ENCODE results near the gene HSF5. TPM values are rescaled to one million over a fixed set of nuclear protein-coding genes. Genes with fewer than 3 reads are reported as not detected.
"Not testable (repeated sequence)": the region's sequence is repeated elsewhere in the genome, so short reads cannot be mapped to it uniquely, and the experiment has no call there.

HSF5 gene
- total RNA-seq, 2 donors from 2014 or later = 2.9 to 3.3 TPM

- ATAC-seq (replicated peaks in 1 of 2) = no peak
- Mint-ChIP-seq H3K36me3 (ENCODE audit: insufficient read depth in 2 of 2) (peaks cover 20 to 33% of the 10 kb centered on the region in 2 donors), H3K9me3 (no peaks in the 10 kb centered on the region)
Measured at GRCh38 chr17:58510075-58510474, 21.9 kb upstream of the HSF5 start.

GRCh38 chr17:58508341-58509067, 20.3 kb upstream of the HSF5 start:
- Mint-ChIP-seq H3K27ac (peak overlapping the region; percentile 35), H3K4me3 (no peak overlapping the region)

More at GRCh38 chr17:58510075-58510474, 21.9 kb upstream of the HSF5 start:
- Mint-ChIP-seq H3K27me3 (ENCODE audit: low read depth) (no peaks in the 10 kb centered on the region), H3K4me3 (no peak overlapping the region), H3K27ac (peak overlapping the region; percentile 4), H3K4me1 (ENCODE audit: low read depth) (peaks cover 49% of the 10 kb centered on the region)
- no peak for DNase-seq

GRCh38 chr17:58507123-58507634, 19.0 kb upstream of the HSF5 start:
- Mint-ChIP-seq H3K4me1 (ENCODE audit: low read depth) (peaks cover 28% of the 10 kb centered on the region), H3K9me3 (no peaks in the 10 kb centered on the region), H3K27me3 (ENCODE audit: low read depth) (no peaks in the 10 kb centered on the region), H3K4me3 (no peak overlapping the region), H3K36me3 (ENCODE audit: insufficient read depth in 2 of 2) (peaks cover 15 to 45% of the 10 kb centered on the region in 2 donors), H3K27ac (peak overlapping the region; percentile 13)
- ATAC-seq (replicated peaks in 1 of 2) (no peak), DNase-seq (no peak)

More at GRCh38 chr17:58508341-58509067, 20.3 kb upstream of the HSF5 start:
- DNase-seq (no peak), ATAC-seq (replicated peaks in 1 of 2) (no peak)
- no peaks in the 10 kb centered on the region for H3K27me3 Mint-ChIP-seq (ENCODE audit: low read depth)
- H3K9me3 Mint-ChIP-seq = no peaks in the 10 kb centered on the region
- H3K4me1 Mint-ChIP-seq (ENCODE audit: low read depth) = peaks cover 41% of the 10 kb centered on the region
- H3K36me3 Mint-ChIP-seq (ENCODE audit: insufficient read depth in 2 of 2) = peaks cover 22 to 41% of the 10 kb centered on the region in 2 donors

- Mint-ChIP-seq H3K9me3 (no peaks in the 10 kb centered on the region), H3K27me3 (ENCODE audit: low read depth) (no peaks in the 10 kb centered on the region), H3K36me3 (ENCODE audit: insufficient read depth in 2 of 2) (peaks cover 13 to 43% of the 10 kb centered on the region in 2 donors), H3K4me1 (ENCODE audit: low read depth) (peaks cover 21% of the 10 kb centered on the region), H3K27ac (no peak overlapping the region), H3K4me3 (no peak overlapping the region)
- DNase-seq (no peak), ATAC-seq (replicated peaks in 1 of 2) (no peak)
Measured at GRCh38 chr17:58506354-58507080, 18.3 kb upstream of the HSF5 start.

GRCh38 chr17:58504826-58505351, 16.7 kb upstream of the HSF5 start:
- Mint-ChIP-seq H3K9me3 (no peaks in the 10 kb centered on the region), H3K36me3 (ENCODE audit: insufficient read depth in 2 of 2) (peaks cover 5 to 29% of the 10 kb centered on the region in 2 donors), H3K27ac (no peak overlapping the region), H3K4me3 (no peak overlapping the region), H3K4me1 (ENCODE audit: low read depth) (peaks cover 7% of the 10 kb centered on the region), H3K27me3 (ENCODE audit: low read depth) (no peaks in the 10 kb centered on the region)
- DNase-seq (no peak), ATAC-seq (replicated peaks in 1 of 2) (no peak)

- H3K9me3 Mint-ChIP-seq = no peaks in the 10 kb centered on the region
- no peaks in the 10 kb centered on the region for H3K27me3 Mint-ChIP-seq (ENCODE audit: low read depth)
- no peak overlapping the region for H3K4me3 Mint-ChIP-seq
Measured at GRCh38 chr17:58503866-58504265, 15.7 kb upstream of the HSF5 start.

GRCh38 chr17:58503134-58503533, 14.9 kb upstream of the HSF5 start:
- H3K36me3 Mint-ChIP-seq (ENCODE audit: insufficient read depth in 2 of 2) = peaks cover 7 to 33% of the 10 kb centered on the region in 2 donors
- not testable (repeated sequence) for H3K27ac Mint-ChIP-seq; H3K9me3 Mint-ChIP-seq; H3K27me3 Mint-ChIP-seq (ENCODE audit: low read depth); H3K4me1 Mint-ChIP-seq (ENCODE audit: low read depth); ATAC-seq (replicated peaks in 1 of 2); H3K4me3 Mint-ChIP-seq; DNase-seq

More at GRCh38 chr17:58503866-58504265, 15.7 kb upstream of the HSF5 start:
- no peak for ATAC-seq (replicated peaks in 1 of 2)
- no peak overlapping the region for H3K27ac Mint-ChIP-seq
- H3K4me1 Mint-ChIP-seq (ENCODE audit: low read depth) = peaks cover 5% of the 10 kb centered on the region
- H3K36me3 Mint-ChIP-seq (ENCODE audit: insufficient read depth in 2 of 2) = peaks cover 4 to 31% of the 10 kb centered on the region in 2 donors
- DNase-seq = no peak

GRCh38 chr17:58501451-58501850, 13.2 kb upstream of the HSF5 start:
- Mint-ChIP-seq H3K27ac (no peak overlapping the region), H3K27me3 (ENCODE audit: low read depth) (no peaks in the 10 kb centered on the region), H3K36me3 (ENCODE audit: insufficient read depth in 2 of 2) (peaks cover 6 to 26% of the 10 kb centered on the region in 2 donors), H3K4me3 (no peak overlapping the region), H3K9me3 (no peaks in the 10 kb centered on the region), H3K4me1 (ENCODE audit: low read depth) (peaks cover 5% of the 10 kb centered on the region)
- ATAC-seq (replicated peaks in 1 of 2) = no peak
- no peak for DNase-seq

- H3K27ac Mint-ChIP-seq = peak overlapping the region; percentile 10
- DNase-seq = no peak
- H3K36me3 Mint-ChIP-seq (ENCODE audit: insufficient read depth in 2 of 2) = peaks cover 11 to 15% of the 10 kb centered on the region in 2 donors
- peaks cover 11% of the 10 kb centered on the region for H3K4me1 Mint-ChIP-seq (ENCODE audit: low read depth)
- no peak for ATAC-seq (replicated peaks in 1 of 2)
- no peaks in the 10 kb centered on the region for H3K27me3 Mint-ChIP-seq (ENCODE audit: low read depth)
- no peaks in the 10 kb centered on the region for H3K9me3 Mint-ChIP-seq
- H3K4me3 Mint-ChIP-seq = no peak overlapping the region
Measured at GRCh38 chr17:58498177-58498828, 10.1 kb upstream of the HSF5 start.

- Mint-ChIP-seq H3K36me3 (ENCODE audit: insufficient read depth in 2 of 2) (peaks cover 18 to 29% of the 10 kb centered on the region in 2 donors), H3K4me3 (peak overlapping the region in 1 of 2 donors; percentile 17), H3K4me1 (ENCODE audit: low read depth) (peaks cover 24% of the 10 kb centered on the region), H3K27ac (peak overlapping the region; percentile 83), H3K9me3 (no peaks in the 10 kb centered on the region), H3K27me3 (ENCODE audit: low read depth) (no peaks in the 10 kb centered on the region)
- DNase-seq (no peak), ATAC-seq (replicated peaks in 1 of 2) (no peak)
Measured at GRCh38 chr17:58493506-58493905, 5.3 kb upstream of the HSF5 start.

GRCh38 chr17:58492238-58493121, 4.3 kb upstream of the HSF5 start:
- DNase-seq = peak; percentile 44 to 55
- peak overlapping the region; percentile 17 to 33 for H3K4me3 Mint-ChIP-seq

GRCh38 chr17:58491510-58492045, 3.4 kb upstream of the HSF5 start:
- peaks cover 18 to 26% of the 10 kb centered on the region in 2 donors for H3K36me3 Mint-ChIP-seq (ENCODE audit: insufficient read depth in 2 of 2)
- H3K4me1 Mint-ChIP-seq (ENCODE audit: low read depth) = peaks cover 24% of the 10 kb centered on the region
- DNase-seq = no peak
- no peaks in the 10 kb centered on the region for H3K9me3 Mint-ChIP-seq
- H3K27me3 Mint-ChIP-seq (ENCODE audit: low read depth) = no peaks in the 10 kb centered on the region
- no peak overlapping the region for H3K4me3 Mint-ChIP-seq
- no peak for ATAC-seq (replicated peaks in 1 of 2)
- H3K27ac Mint-ChIP-seq = no peak overlapping the region

More at GRCh38 chr17:58492238-58493121, 4.3 kb upstream of the HSF5 start:
- Mint-ChIP-seq H3K27me3 (ENCODE audit: low read depth) (no peaks in the 10 kb centered on the region), H3K4me1 (ENCODE audit: low read depth) (peaks cover 22% of the 10 kb centered on the region), H3K27ac (peak overlapping the region; percentile 83), H3K9me3 (no peaks in the 10 kb centered on the region), H3K36me3 (ENCODE audit: insufficient read depth in 2 of 2) (peaks cover 16 to 26% of the 10 kb centered on the region in 2 donors)
- ATAC-seq (replicated peaks in 1 of 2) = peak; percentile 96 to 97
